Measurements from ENCODE around the gene NFYB. TPM values are rescaled to one million over a fixed set of nuclear protein-coding genes. Genes with fewer than 3 reads are reported as not detected.
A peak's percentile ranks its signal among the peaks of the same experiment; 100 is the strongest.

NFYB gene
- total RNA-seq, 6 experiments from 2014 or later = 20.0 to 33.3 (median 27.0) TPM

- peaks cover 13% of the 10 kb centered on the region for H3K4me1 Mint-ChIP-seq (ENCODE audit: low read depth)
- H3K27ac Mint-ChIP-seq = no peak overlapping the region
- no peaks in the 10 kb centered on the region for H3K9me3 Mint-ChIP-seq
- H3K27me3 Mint-ChIP-seq (ENCODE audit: insufficient read depth) = peaks cover 1% of the 10 kb centered on the region; the same call in 1 of the 2 replicates
- H3K4me3 Mint-ChIP-seq = no peak overlapping the region
- H3K36me3 Mint-ChIP-seq (ENCODE audit: low read depth) = no peaks in the 10 kb centered on the region
- no peak for DNase-seq
- no peak for TF ChIP-seq CTCF (IDR thresholded peaks at IDR 0.05)
These were observed 34.5 kb upstream of the NFYB start for GRCh38 chr12:104172570-104172947.

GRCh38 chr12:104171785-104172569 lies 34.0 kb upstream of the NFYB start:
- no peak overlapping the region for H3K27ac Mint-ChIP-seq
- no peak for TF ChIP-seq CTCF (IDR thresholded peaks at IDR 0.05)
- no peak overlapping the region for H3K4me3 Mint-ChIP-seq
- no peak for DNase-seq
- H3K4me1 Mint-ChIP-seq (ENCODE audit: low read depth) = peaks cover 10% of the 10 kb centered on the region
- peaks cover 1% of the 10 kb centered on the region; the same call in 1 of the 2 replicates for H3K27me3 Mint-ChIP-seq (ENCODE audit: insufficient read depth)
- H3K36me3 Mint-ChIP-seq (ENCODE audit: low read depth) = no peaks in the 10 kb centered on the region
- H3K9me3 Mint-ChIP-seq = no peaks in the 10 kb centered on the region

- no peak for DNase-seq
- no peaks in the 10 kb centered on the region for H3K9me3 Mint-ChIP-seq
- H3K4me3 Mint-ChIP-seq = no peak overlapping the region
- no peak for TF ChIP-seq CTCF (IDR thresholded peaks at IDR 0.05)
- H3K27me3 Mint-ChIP-seq (ENCODE audit: insufficient read depth) = no peaks in the 10 kb centered on the region; the same call in 1 of the 2 replicates
- H3K27ac Mint-ChIP-seq = no peak overlapping the region
- peaks cover 15% of the 10 kb centered on the region for H3K4me1 Mint-ChIP-seq (ENCODE audit: low read depth)
- H3K36me3 Mint-ChIP-seq (ENCODE audit: low read depth) = no peaks in the 10 kb centered on the region
These were observed 30.6 kb upstream of the NFYB start for GRCh38 chr12:104168596-104168995.

GRCh38 chr12:104167519-104168458 lies 29.8 kb upstream of the NFYB start:
- Mint-ChIP-seq H3K4me1 (ENCODE audit: low read depth) (peaks cover 24% of the 10 kb centered on the region), H3K9me3 (no peaks in the 10 kb centered on the region), H3K27ac (no peak overlapping the region), H3K27me3 (ENCODE audit: insufficient read depth) (no peaks in the 10 kb centered on the region; the same call in 1 of the 2 replicates), H3K36me3 (ENCODE audit: low read depth) (no peaks in the 10 kb centered on the region), H3K4me3 (no peak overlapping the region)
- no peak for DNase-seq
- no peak for TF ChIP-seq CTCF (IDR thresholded peaks at IDR 0.05)

- H3K27me3 Mint-ChIP-seq (ENCODE audit: insufficient read depth) = no peaks in the 10 kb centered on the region; the same call in 1 of the 2 replicates
- no peak overlapping the region for H3K4me3 Mint-ChIP-seq
- H3K9me3 Mint-ChIP-seq = no peaks in the 10 kb centered on the region
- DNase-seq = no peak
- no peaks in the 10 kb centered on the region for H3K36me3 Mint-ChIP-seq (ENCODE audit: low read depth)
- 0 out of 2 replicates have a peak, but pooled peaks have one; percentile 14 for TF ChIP-seq CTCF (IDR thresholded peaks at IDR 0.05)
- no peak overlapping the region for H3K27ac Mint-ChIP-seq
- peaks cover 29% of the 10 kb centered on the region for H3K4me1 Mint-ChIP-seq (ENCODE audit: low read depth)
These were observed 28.5 kb upstream of the NFYB start for GRCh38 chr12:104166465-104166864.

Measured in HFFc6 (cell line).